Thoracic aorta (tissue), 2 donors: Measurements from ENCODE around the gene CLEC2B. TPM values are rescaled to one million over a fixed set of nuclear protein-coding genes. Genes with fewer than 3 reads are reported as not detected.

ENCODE experiments used
- ATAC-seq: fragments of 150-250 bp; one replicate; pipeline ENCODE4 v1.8.0; 2017; ENCODE audit warnings: low read depth; ENCODE audit not compliant: insufficient number of reproducible peaks, low FRiP score
- DNase-seq: peaks from one replicate; pipeline ENCODE4 v3.0.0-alpha.2; 2020; ENCODE audit warnings: low spot score
- H3K27ac ChIP-seq, 2 donors: fragments of 200-600 bp; sonication (generic); 1 replicate in 1 of 2; 2 replicates in 1 of 2; pipeline ENCODE4 v1.5.1; 2016; ENCODE audit warnings: mild to moderate bottlenecking in 2 of 2, moderate library complexity in 2 of 2
- H3K27me3 ChIP-seq: fragments of 200-600 bp; sonication (generic); replicated peaks from 2 replicates; pipeline ENCODE4 v1.6.0; 2016; ENCODE audit warnings: mild to moderate bottlenecking; ENCODE audit not compliant: insufficient read depth
- H3K36me3 ChIP-seq: fragments of 200-600 bp; sonication (generic); one replicate; pipeline ENCODE4 v1.5.1; 2016
- H3K4me1 ChIP-seq, 2 donors: fragments of 200-600 bp; sonication (generic); 1 replicate in 1 of 2; 2 replicates in 1 of 2; pipeline versions ENCODE4 v1.5.1 to v1.6.0; 2016; ENCODE audit warnings: low read depth in 2 of 2, mild to moderate bottlenecking in 1 of 2; ENCODE audit not compliant: control insufficient read depth in 1 of 2
- H3K4me3 ChIP-seq: fragments of 200-600 bp; sonication (generic); 2 replicates; pipeline ENCODE4 v1.5.1; 2016; ENCODE audit warnings: mild to moderate bottlenecking
- H3K9me3 ChIP-seq: fragments of 200-600 bp; sonication (generic); 2 replicates; pipeline ENCODE4 v1.5.1; 2016
- CTCF ChIP-seq: fragments of 200-600 bp; sonication (generic); IDR thresholded peaks from one replicate; pipeline ENCODE4 v1.5.1; 2019; ENCODE audit warnings: antibody characterized with exemption
- total RNA-seq, 2 donors: library from RNA; depleted of rRNA; stranded (reverse); fragments of >200 nt; gene quantifications; one replicate each; pipeline versions ENCODE4 v1.1.0 to v1.2.3, GENCODE V29; 2016

CLEC2B gene
- total RNA-seq, 2 donors from 2014 or later, result 13.1 to 14.9 TPM

- no peak for TF ChIP-seq CTCF
- no peak for ATAC-seq
- Histone ChIP-seq H3K27me3 (no peaks in the 10 kb centered on the region), H3K27ac (peak overlapping the region in 1 of 2 donors; percentile 53), H3K4me3 (peak overlapping the region; percentile 62), H3K36me3 (no peaks in the 10 kb centered on the region), H3K4me1 (peaks cover 0 to 5% of the 10 kb centered on the region in 2 donors), H3K9me3 (no peaks in the 10 kb centered on the region)
- DNase-seq, result no peak
These were observed 1.2 kb upstream of the CLEC2B start for GRCh38 chr12:9870286-9870866.

- Histone ChIP-seq H3K4me1 (peaks cover 0 to 5% of the 10 kb centered on the region in 2 donors), H3K4me3 (peak overlapping the region; percentile 62), H3K27me3 (no peaks in the 10 kb centered on the region), H3K27ac (peak overlapping the region in 1 of 2 donors; percentile 53), H3K9me3 (peaks cover 4% of the 10 kb centered on the region), H3K36me3 (no peaks in the 10 kb centered on the region)
- ATAC-seq, result no peak
- DNase-seq, result no peak
- no peak for TF ChIP-seq CTCF
These were observed 225 bp downstream of the CLEC2B start for GRCh38 chr12:9868951-9869306.

GRCh38 chr12:9868311-9868801 is 798 bp downstream of the CLEC2B start:
- Histone ChIP-seq H3K4me3 (peak overlapping the region; percentile 62), H3K27me3 (no peaks in the 10 kb centered on the region), H3K9me3 (peaks cover 4% of the 10 kb centered on the region), H3K27ac (peak overlapping the region in 1 of 2 donors; percentile 53), H3K36me3 (no peaks in the 10 kb centered on the region), H3K4me1 (peaks cover 0 to 5% of the 10 kb centered on the region in 2 donors)
- no peak for TF ChIP-seq CTCF
- no peak for DNase-seq
- no peak for ATAC-seq

- no peak for DNase-seq
- peak overlapping the region; percentile 50 for H3K4me3 ChIP-seq
- no peak overlapping the region for H3K27ac ChIP-seq
- TF ChIP-seq CTCF, result no peak
- peaks cover 4% of the 10 kb centered on the region for H3K9me3 ChIP-seq
- peaks cover 0 to 5% of the 10 kb centered on the region in 2 donors for H3K4me1 ChIP-seq
- H3K36me3 ChIP-seq, result no peaks in the 10 kb centered on the region
- no peaks in the 10 kb centered on the region for H3K27me3 ChIP-seq
- no peak for ATAC-seq
These were observed 1.6 kb downstream of the CLEC2B start for GRCh38 chr12:9867531-9867930.

- H3K36me3 ChIP-seq, result no peaks in the 10 kb centered on the region
- peaks cover 4% of the 10 kb centered on the region for H3K9me3 ChIP-seq
- no peaks in the 10 kb centered on the region for H3K27me3 ChIP-seq
- peak overlapping the region; percentile 50 for H3K4me3 ChIP-seq
- peaks cover 0 to 5% of the 10 kb centered on the region in 2 donors for H3K4me1 ChIP-seq
- TF ChIP-seq CTCF, result no peak
- DNase-seq (no peak), ATAC-seq (no peak)
- H3K27ac ChIP-seq, result no peak overlapping the region
These were observed 2.3 kb downstream of the CLEC2B start for GRCh38 chr12:9866860-9867269.
